Measurements from ENCODE around the gene CLDN8.

DNA sequence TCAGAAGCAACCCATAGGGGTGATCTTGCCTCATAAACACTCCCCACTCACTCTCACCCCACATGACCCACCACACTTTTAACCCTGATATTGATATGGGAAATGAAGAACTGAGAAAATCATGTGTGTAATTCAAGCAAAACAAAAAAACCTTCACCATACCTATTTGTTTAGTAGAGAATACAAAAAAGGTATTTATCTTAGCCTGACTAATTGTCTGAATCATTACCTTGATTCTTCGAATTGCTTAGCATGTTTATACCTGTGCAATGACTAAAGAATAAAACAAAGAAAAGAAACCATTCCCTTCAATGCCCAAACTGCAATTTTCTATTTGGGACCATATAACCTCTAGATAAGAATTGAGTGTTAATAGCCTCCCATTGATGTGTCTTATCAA lies 51.1 kb downstream of the CLDN8 start:
- TF ChIP-seq, protein P1, sequence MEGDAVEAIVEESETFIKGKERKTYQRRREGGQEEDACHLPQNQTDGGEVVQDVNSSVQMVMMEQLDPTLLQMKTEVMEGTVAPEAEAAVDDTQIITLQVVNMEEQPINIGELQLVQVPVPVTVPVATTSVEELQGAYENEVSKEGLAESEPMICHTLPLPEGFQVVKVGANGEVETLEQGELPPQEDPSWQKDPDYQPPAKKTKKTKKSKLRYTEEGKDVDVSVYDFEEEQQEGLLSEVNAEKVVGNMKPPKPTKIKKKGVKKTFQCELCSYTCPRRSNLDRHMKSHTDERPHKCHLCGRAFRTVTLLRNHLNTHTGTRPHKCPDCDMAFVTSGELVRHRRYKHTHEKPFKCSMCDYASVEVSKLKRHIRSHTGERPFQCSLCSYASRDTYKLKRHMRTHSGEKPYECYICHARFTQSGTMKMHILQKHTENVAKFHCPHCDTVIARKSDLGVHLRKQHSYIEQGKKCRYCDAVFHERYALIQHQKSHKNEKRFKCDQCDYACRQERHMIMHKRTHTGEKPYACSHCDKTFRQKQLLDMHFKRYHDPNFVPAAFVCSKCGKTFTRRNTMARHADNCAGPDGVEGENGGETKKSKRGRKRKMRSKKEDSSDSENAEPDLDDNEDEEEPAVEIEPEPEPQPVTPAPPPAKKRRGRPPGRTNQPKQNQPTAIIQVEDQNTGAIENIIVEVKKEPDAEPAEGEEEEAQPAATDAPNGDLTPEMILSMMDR (IDR thresholded peaks at IDR 0.05): no peak
- TF ChIP-seq POLR2A (IDR thresholded peaks at IDR 0.05): no peak
